Measurements from ENCODE around the gene TCHHL1. TPM values are rescaled to one million over a fixed set of nuclear protein-coding genes. Genes with fewer than 3 reads are reported as not detected.
A peak's percentile ranks its signal among the peaks of the same experiment; 100 is the strongest.

TCHHL1 gene
- total RNA-seq, 1 experiment from 2014 or later = not detected

- Histone ChIP-seq H3K36me3 (ENCODE audit: control insufficient read depth in 1 of 2, insufficient read depth in 2 of 2, low read length in 2 of 2) (no peaks in the 10 kb centered on the region), H3K27ac (ENCODE audit: low read depth, low read length) (no peak overlapping the region), H3K9me2 (ENCODE audit: insufficient read depth) (no peaks in the 10 kb centered on the region), H3K27me3 (ENCODE audit: insufficient read depth, low read length) (peaks cover 32% of the 10 kb centered on the region), H3K4me2 (ENCODE audit: low read length) (no peak overlapping the region), H3K9me3 (ENCODE audit: control insufficient read depth in 1 of 2, insufficient read depth in 1 of 2, low read depth in 1 of 2, low read length in 2 of 2) (no peaks in the 10 kb centered on the region), H3K4me3 (replicated peaks in 1 of 2; ENCODE audit: low read depth in 1 of 2, low read length in 2 of 2) (no peak overlapping the region), H3K9ac (ENCODE audit: low read length) (no peak overlapping the region), H2AFZ (ENCODE audit: low read depth, low read length, poor library complexity, severe bottlenecking) (peak overlapping the region; percentile 10), H3K4me1 (ENCODE audit: control insufficient read depth in 1 of 2, insufficient read depth in 2 of 2, low read length in 2 of 2) (peaks cover 12 to 40% of the 10 kb centered on the region in 2 experiments), H4K20me1 (ENCODE audit: insufficient read depth) (no peaks in the 10 kb centered on the region), H3K79me2 (ENCODE audit: insufficient read depth, low read length) (no peaks in the 10 kb centered on the region)
- intact Hi-C loops (cut with micrococcal nuclease) = loop anchor here (1.0 to 2.0 kb wide), 4 partner anchors 90 to 406 kb away; no protein-coding TSS in a partner anchor
- ChIA-PET POLR2A (no interaction called here), RAD21 (ENCODE audit: low non-redundant PET in 1 of 2, low total read pairs in 2 of 2, uncharacterized antibody in 2 of 2, unreplicated experiment in 2 of 2) (interaction anchor here (0.6 to 1.3 kb wide), 5 partner anchors 25 to 133 kb away, joined by 3 to 5 read pairs (median 3); no protein-coding TSS in a partner anchor), CTCF (interaction anchor here (1.0 to 10.2 kb wide), 9 partner anchors 54 to 406 kb away, joined by 3 to 130 read pairs (median 6); no protein-coding TSS in a partner anchor)
- TF ChIP-seq JUND (IDR thresholded peaks at IDR 0.05) (no peak), CEBPB (IDR thresholded peaks at IDR 0.05; ENCODE audit: low read depth) (peak; percentile 45), EGR1 (IDR thresholded peaks at IDR 0.05; ENCODE audit: low read depth) (no peak), CBX3 (IDR thresholded peaks at IDR 0.05; ENCODE audit: low read depth) (no peak), ZNF274 (IDR thresholded peaks at IDR 0.05; ENCODE audit: low read depth, low read length) (no peak), YY1 (IDR thresholded peaks at IDR 0.05; ENCODE audit: extremely low read depth, insufficient replicate concordance, low read depth, low read length) (peak; percentile 22), POLR2A (IDR thresholded peaks at IDR 0.05; ENCODE audit: borderline replicate concordance, extremely low read depth, insufficient read depth, insufficient read length) (no peak), RAD21 (IDR thresholded peaks at IDR 0.05; ENCODE audit: low read depth) (peak; percentile 90), SP1 (IDR thresholded peaks at IDR 0.05; ENCODE audit: low read depth) (no peak), SRF (IDR thresholded peaks at IDR 0.05; ENCODE audit: low read depth) (no peak)
- TF ChIP-seq, protein P1, sequence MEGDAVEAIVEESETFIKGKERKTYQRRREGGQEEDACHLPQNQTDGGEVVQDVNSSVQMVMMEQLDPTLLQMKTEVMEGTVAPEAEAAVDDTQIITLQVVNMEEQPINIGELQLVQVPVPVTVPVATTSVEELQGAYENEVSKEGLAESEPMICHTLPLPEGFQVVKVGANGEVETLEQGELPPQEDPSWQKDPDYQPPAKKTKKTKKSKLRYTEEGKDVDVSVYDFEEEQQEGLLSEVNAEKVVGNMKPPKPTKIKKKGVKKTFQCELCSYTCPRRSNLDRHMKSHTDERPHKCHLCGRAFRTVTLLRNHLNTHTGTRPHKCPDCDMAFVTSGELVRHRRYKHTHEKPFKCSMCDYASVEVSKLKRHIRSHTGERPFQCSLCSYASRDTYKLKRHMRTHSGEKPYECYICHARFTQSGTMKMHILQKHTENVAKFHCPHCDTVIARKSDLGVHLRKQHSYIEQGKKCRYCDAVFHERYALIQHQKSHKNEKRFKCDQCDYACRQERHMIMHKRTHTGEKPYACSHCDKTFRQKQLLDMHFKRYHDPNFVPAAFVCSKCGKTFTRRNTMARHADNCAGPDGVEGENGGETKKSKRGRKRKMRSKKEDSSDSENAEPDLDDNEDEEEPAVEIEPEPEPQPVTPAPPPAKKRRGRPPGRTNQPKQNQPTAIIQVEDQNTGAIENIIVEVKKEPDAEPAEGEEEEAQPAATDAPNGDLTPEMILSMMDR (IDR thresholded peaks at IDR 0.05 in 2 of 3, conservative IDR thresholded peaks at IDR 0.05 in 1 of 3; ENCODE audit: borderline replicate concordance in 1 of 3, insufficient read depth in 1 of 3, low read depth in 2 of 3, low read length in 2 of 3) = peak; percentile 87 to 95 (median 91)
- TF ChIP-seq, protein P2, sequence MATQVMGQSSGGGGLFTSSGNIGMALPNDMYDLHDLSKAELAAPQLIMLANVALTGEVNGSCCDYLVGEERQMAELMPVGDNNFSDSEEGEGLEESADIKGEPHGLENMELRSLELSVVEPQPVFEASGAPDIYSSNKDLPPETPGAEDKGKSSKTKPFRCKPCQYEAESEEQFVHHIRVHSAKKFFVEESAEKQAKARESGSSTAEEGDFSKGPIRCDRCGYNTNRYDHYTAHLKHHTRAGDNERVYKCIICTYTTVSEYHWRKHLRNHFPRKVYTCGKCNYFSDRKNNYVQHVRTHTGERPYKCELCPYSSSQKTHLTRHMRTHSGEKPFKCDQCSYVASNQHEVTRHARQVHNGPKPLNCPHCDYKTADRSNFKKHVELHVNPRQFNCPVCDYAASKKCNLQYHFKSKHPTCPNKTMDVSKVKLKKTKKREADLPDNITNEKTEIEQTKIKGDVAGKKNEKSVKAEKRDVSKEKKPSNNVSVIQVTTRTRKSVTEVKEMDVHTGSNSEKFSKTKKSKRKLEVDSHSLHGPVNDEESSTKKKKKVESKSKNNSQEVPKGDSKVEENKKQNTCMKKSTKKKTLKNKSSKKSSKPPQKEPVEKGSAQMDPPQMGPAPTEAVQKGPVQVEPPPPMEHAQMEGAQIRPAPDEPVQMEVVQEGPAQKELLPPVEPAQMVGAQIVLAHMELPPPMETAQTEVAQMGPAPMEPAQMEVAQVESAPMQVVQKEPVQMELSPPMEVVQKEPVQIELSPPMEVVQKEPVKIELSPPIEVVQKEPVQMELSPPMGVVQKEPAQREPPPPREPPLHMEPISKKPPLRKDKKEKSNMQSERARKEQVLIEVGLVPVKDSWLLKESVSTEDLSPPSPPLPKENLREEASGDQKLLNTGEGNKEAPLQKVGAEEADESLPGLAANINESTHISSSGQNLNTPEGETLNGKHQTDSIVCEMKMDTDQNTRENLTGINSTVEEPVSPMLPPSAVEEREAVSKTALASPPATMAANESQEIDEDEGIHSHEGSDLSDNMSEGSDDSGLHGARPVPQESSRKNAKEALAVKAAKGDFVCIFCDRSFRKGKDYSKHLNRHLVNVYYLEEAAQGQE (IDR thresholded peaks at IDR 0.05; ENCODE audit: low read depth) = no peak
- BruUV-seq (replicated peaks) = no TSS peak
- ATAC-seq (peak; percentile 31), DNase-seq (ENCODE audit: low read depth, low spot score) (peak; percentile 64)
Observed at GRCh38 chr1:152052606-152053005, 36.3 kb downstream of the TCHHL1 start.

Data from HCT116 (cell line).